NT2/D1 (cell line): ENCODE measurements around the gene SPOCK2.

ENCODE experiments used
- YY1 ChIP-seq: IDR thresholded peaks from 2 replicates; pipeline ENCODE4 v1.6.1; 2011; ENCODE audit not compliant: insufficient read length, insufficient read depth
- ZNF274 ChIP-seq: IDR thresholded peaks from 2 replicates; pipeline ENCODE4 v1.6.1; 2011; ENCODE audit warnings: mild to moderate bottlenecking, low read depth, low read length

GRCh38 chr10:72010234-72010973 is 77.9 kb downstream of the SPOCK2 start:
- TF ChIP-seq YY1 (no peak), ZNF274 (no peak)
